VCaP (cell line): ENCODE measurements around the gene LAMA3.

Experiments used
- H3K27ac ChIP-seq: fragments of 450-650 bp; 2 replicates; pipeline ENCODE4 v1.5.1; 2017
- TF ChIP-seq, protein P1 (sequence below): fragments of 450-650 bp; conservative IDR thresholded peaks from 2 replicates; pipeline ENCODE4 v1.5.1; 2017; ENCODE audit warnings: mild to moderate bottlenecking, moderate library complexity

The LAMA3 gene

DNA sequence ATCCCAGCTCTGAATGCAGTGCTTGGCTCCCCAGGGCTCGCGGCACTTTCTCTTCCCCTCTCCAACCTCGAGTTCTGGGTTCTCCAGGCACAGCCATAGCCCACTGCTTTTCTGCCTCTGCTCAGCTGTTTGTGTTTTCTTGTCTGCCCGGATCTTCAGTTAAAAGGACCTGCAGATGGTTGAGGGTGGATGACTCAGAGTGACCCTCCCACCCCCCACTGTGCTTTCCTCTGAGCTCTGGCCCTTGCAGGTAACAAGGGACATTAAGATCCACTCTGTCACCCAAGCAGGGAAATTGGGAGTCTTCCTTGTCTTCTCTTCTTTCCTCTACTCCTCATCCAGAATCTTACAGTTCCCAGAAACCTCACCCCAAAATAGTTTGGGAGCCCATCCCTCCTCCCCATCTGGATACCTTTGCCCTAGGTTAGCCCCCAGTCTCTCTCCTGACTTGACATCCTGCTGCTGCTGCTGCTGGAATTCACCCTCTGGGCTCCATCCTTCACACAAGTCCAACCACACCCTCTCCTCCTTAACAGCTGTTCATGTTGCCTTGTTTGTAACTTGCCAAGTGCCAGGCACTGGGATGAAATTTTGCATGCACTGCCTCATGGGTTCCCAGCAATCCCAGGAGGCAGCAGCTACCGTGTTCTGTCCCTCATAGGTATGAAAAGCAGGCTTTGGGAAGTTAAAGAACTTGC lies 167.4 kb downstream of the LAMA3 start:
- TF ChIP-seq, protein P1, sequence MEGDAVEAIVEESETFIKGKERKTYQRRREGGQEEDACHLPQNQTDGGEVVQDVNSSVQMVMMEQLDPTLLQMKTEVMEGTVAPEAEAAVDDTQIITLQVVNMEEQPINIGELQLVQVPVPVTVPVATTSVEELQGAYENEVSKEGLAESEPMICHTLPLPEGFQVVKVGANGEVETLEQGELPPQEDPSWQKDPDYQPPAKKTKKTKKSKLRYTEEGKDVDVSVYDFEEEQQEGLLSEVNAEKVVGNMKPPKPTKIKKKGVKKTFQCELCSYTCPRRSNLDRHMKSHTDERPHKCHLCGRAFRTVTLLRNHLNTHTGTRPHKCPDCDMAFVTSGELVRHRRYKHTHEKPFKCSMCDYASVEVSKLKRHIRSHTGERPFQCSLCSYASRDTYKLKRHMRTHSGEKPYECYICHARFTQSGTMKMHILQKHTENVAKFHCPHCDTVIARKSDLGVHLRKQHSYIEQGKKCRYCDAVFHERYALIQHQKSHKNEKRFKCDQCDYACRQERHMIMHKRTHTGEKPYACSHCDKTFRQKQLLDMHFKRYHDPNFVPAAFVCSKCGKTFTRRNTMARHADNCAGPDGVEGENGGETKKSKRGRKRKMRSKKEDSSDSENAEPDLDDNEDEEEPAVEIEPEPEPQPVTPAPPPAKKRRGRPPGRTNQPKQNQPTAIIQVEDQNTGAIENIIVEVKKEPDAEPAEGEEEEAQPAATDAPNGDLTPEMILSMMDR, result no peak
- H3K27ac ChIP-seq, result no peak overlapping the region

DNA sequence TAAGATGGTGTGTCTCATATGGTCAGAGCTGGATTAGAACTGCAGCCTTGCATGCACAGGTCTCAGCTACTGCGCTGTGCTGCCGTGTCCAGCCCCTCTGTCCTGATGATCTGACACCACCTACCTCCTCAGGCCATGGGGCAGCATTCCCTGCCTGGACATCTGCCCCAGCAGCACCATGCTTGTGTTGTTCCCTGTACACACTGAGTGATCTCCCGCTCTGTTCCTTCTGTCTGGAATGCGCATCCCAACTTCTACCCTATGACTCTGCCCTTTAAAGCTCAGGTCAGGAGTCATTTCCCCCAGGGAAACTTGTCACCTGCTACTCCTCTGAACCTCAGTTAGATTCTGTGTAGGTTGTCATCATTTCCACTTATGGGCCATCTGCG lies 167.9 kb downstream of the LAMA3 start:
- H3K27ac ChIP-seq, result no peak overlapping the region
- TF ChIP-seq, protein P1, result no peak

DNA sequence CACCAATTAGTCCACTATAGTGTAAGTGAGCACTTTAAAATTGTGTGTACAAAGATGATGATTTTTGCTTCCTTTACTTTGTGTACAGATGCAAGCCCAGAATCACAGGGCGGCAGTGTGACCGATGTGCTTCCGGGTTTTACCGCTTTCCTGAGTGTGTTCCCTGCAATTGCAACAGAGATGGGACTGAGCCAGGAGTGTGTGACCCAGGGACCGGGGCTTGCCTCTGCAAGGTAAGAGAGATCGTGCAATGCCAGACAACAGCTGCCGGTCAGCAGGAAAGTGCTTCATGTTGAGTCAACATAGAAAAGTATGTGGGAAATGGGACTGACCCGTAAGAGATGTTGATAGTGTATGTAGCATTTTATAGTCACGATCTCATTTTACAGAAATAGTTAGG lies 168.5 kb downstream of the LAMA3 start:
- no peak overlapping the region for H3K27ac ChIP-seq
- TF ChIP-seq, protein P1, result no peak

- H3K27ac ChIP-seq, result no peak overlapping the region
- TF ChIP-seq, protein P1, result no peak
These were observed 170.4 kb downstream of the LAMA3 start for GRCh38 chr18:23859466-23860336.

GRCh38 chr18:23861326-23861725 lies 172.1 kb downstream of the LAMA3 start:
- TF ChIP-seq, protein P1, result no peak
- no peak overlapping the region for H3K27ac ChIP-seq

GRCh38 chr18:23861805-23862470 lies 172.7 kb downstream of the LAMA3 start:
- H3K27ac ChIP-seq, result no peak overlapping the region
- TF ChIP-seq, protein P1, result no peak

DNA sequence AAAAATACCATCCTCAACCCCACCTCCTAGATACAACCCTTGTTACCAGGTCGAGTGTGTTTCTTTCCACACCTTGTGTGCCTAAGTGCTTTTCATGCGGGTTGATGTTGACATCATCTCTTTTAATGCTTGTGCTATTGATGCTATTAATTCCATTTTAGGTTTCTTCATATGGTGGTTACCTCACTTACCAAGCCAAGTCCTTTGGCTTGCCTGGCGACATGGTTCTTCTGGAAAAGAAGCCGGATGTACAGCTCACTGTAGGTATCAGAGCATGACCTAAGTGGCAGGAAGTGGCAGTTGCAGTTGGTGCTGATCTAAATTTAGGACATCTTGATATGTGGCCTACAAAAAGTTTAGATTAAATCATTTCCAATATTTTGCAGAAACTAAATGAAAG lies 175.4 kb downstream of the LAMA3 start:
- H3K27ac ChIP-seq, result no peak overlapping the region
- TF ChIP-seq, protein P1, result no peak
